ENCODE measurements around the gene RGS3. TPM values are rescaled to one million over a fixed set of nuclear protein-coding genes. Genes with fewer than 3 reads are reported as not detected.

RGS3 gene
- total RNA-seq, 1 donor = 77.4 TPM

DNA sequence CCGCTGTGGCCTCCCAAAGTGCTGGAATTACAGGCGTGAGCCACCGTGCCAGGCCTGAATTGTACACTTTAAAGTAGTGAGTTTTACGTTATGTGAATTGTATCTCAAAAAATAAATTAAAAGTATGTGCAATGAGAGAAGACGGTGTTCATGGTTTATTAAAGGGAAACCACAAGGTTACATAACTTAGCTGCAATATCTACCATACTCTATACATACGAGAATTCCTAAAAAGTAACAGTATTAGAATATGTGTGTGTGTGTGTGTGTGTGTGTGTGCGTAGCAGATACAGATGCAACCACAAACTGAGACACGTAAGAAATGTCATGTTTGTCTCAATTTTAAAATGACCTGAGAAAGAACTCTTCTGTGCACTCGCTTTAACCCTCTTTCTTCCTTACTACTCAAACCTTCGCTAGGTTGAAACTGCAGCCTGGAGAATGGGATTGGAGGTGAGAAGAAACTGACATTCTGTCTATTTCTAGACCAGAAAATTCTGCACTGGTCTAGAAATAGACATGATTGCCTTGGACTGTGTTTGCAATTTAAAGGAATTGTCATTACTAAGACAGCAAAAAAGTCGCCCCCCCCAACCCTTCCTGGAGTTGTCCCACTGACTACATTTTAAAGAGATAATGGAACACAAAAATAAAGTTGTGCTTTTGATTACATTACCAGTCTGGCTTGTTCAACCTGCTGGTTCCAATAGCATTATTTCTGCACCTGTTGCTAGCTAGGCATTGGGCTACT lies 167.0 kb downstream of the RGS3 start:
- TF ChIP-seq CTCF (IDR thresholded peaks at IDR 0.05; ENCODE audit: extremely low read depth, low read depth, low read length) = no peak
- H2AFZ ChIP-seq (ENCODE audit: low read length) = no peak overlapping the region
- H3K27ac ChIP-seq (ENCODE audit: low read depth, low read length) = no peak overlapping the region
- no peak overlapping the region for H3K4me2 ChIP-seq (ENCODE audit: insufficient read depth, low read length)
- H3K27me3 ChIP-seq (ENCODE audit: insufficient read depth, low read length) = no peaks in the 10 kb centered on the region
- no peak overlapping the region for H3K4me3 ChIP-seq (ENCODE audit: insufficient read depth, low read length)
- no peaks in the 10 kb centered on the region for H3K9me3 ChIP-seq (ENCODE audit: low read depth, low read length)
- H3K36me3 ChIP-seq (ENCODE audit: insufficient read depth, low read length) = no peaks in the 10 kb centered on the region
- H3K79me2 ChIP-seq (ENCODE audit: insufficient read depth, low read length) = no peaks in the 10 kb centered on the region
- no peaks in the 10 kb centered on the region for H4K20me1 ChIP-seq (ENCODE audit: insufficient read depth, low read length)
- DNase-seq (ENCODE audit: insufficient read length, low spot score, missing footprints) = no peak
- peaks cover 36% of the 10 kb centered on the region for H3K4me1 ChIP-seq (ENCODE audit: insufficient read depth, low read length)

- Histone ChIP-seq H4K20me1 (ENCODE audit: insufficient read depth, low read length) (no peaks in the 10 kb centered on the region), H3K4me2 (ENCODE audit: insufficient read depth, low read length) (no peak overlapping the region), H3K79me2 (ENCODE audit: insufficient read depth, low read length) (no peaks in the 10 kb centered on the region), H3K36me3 (ENCODE audit: insufficient read depth, low read length) (no peaks in the 10 kb centered on the region), H3K4me1 (ENCODE audit: insufficient read depth, low read length) (peaks cover 39% of the 10 kb centered on the region), H2AFZ (ENCODE audit: low read length) (peak overlapping the region; percentile 68), H3K9me3 (ENCODE audit: low read depth, low read length) (no peaks in the 10 kb centered on the region), H3K27ac (ENCODE audit: low read depth, low read length) (peak overlapping the region; percentile 27), H3K27me3 (ENCODE audit: insufficient read depth, low read length) (no peaks in the 10 kb centered on the region), H3K4me3 (ENCODE audit: insufficient read depth, low read length) (no peak overlapping the region)
- DNase-seq (ENCODE audit: insufficient read length, low spot score, missing footprints) = no peak
- no peak for TF ChIP-seq CTCF (IDR thresholded peaks at IDR 0.05; ENCODE audit: extremely low read depth, low read depth, low read length)
Observed at GRCh38 chr9:113631137-113631765, 167.7 kb downstream of the RGS3 start.

DNA sequence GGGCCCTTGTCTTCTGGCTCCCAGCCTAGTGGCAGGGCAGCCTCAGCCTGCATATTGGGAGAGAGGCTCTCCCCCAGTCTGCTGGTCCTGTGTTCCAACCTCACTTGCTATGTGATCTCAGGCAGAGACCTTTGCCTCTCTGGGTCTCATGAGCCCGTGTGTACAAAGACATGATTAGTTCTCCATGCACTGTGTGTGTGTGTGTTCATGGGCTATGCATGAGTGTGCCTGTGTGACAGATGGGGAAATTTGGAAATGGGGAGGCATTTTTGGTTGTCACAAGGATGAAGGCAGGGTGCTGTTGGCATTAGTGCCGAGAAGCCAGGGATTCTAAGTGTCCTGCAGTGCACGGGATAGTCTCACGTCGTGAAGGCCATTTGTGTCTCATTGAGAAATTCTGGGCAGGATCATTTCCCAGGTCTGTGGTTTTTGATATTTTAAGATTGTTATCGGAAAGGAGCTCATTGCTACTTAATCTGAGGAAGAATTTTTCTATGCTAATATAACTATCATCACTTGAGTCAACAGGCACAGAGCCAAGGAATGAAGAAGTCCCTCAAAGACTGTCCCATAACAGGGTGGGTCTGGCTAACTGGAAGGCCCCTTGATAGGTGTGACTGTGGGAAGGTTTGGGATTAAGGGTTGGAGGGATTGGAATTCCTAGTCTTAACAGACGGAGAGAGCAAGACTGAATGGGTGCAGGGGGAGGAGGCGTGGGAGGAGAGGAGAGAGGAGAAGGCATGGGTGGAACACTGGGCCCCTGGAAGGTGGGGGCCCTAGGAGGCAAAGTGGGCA lies 168.5 kb downstream of the RGS3 start:
- no peaks in the 10 kb centered on the region for H3K79me2 ChIP-seq (ENCODE audit: insufficient read depth, low read length)
- H3K36me3 ChIP-seq (ENCODE audit: insufficient read depth, low read length) = no peaks in the 10 kb centered on the region
- no peaks in the 10 kb centered on the region for H3K27me3 ChIP-seq (ENCODE audit: insufficient read depth, low read length)
- peaks cover 41% of the 10 kb centered on the region for H3K4me1 ChIP-seq (ENCODE audit: insufficient read depth, low read length)
- H3K4me2 ChIP-seq (ENCODE audit: insufficient read depth, low read length) = peak overlapping the region; percentile 52
- H3K27ac ChIP-seq (ENCODE audit: low read depth, low read length) = peak overlapping the region; percentile 55
- no peaks in the 10 kb centered on the region for H3K9me3 ChIP-seq (ENCODE audit: low read depth, low read length)
- H3K4me3 ChIP-seq (ENCODE audit: insufficient read depth, low read length) = peak overlapping the region; percentile 19
- DNase-seq (ENCODE audit: insufficient read length, low spot score, missing footprints) = no peak
- H2AFZ ChIP-seq (ENCODE audit: low read length) = no peak overlapping the region
- no peak for TF ChIP-seq CTCF (IDR thresholded peaks at IDR 0.05; ENCODE audit: extremely low read depth, low read depth, low read length)
- no peaks in the 10 kb centered on the region for H4K20me1 ChIP-seq (ENCODE audit: insufficient read depth, low read length)

Data from osteoblast (primary cell).